ENCODE data around the gene BCL2L15. TPM values are rescaled to one million over a fixed set of nuclear protein-coding genes. Genes with fewer than 3 reads are reported as not detected.
A peak's percentile ranks its signal among the peaks of the same experiment; 100 is the strongest.
"Not testable (repeated sequence)": the region's sequence is repeated elsewhere in the genome, so short reads cannot be mapped to it uniquely, and the experiment has no call there.

Gene BCL2L15
- total RNA-seq, 4 donors from 2014 or later = 1.4 to 3.1 TPM; not detected in 2

DNA sequence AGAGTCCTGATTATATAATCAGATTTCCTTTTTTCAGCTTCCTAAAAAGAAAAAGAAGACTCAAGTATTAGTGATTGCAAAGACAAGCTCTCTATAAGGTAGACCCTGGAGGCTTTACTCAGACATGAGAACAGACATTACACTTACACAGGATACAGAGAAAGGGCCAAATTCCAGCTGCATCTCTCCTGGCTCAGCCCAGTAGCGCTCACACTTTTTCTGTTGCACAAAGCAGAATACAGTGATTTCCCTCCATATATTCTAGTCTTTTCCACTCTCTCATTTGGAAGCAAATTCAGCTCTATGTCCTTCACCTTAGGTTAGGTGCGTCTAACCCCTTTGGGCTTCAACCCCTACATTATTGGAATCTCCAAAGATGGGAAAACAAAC is 31.0 kb downstream of the BCL2L15 start:
- peak overlapping the region; percentile 21 to 26 for H3K27ac ChIP-seq
- intact Hi-C loops (cut with DNase I; ENCODE audit: low total_unique reads) = no loop called here

GRCh38 chr1:113855630-113856400 is 31.6 kb downstream of the BCL2L15 start:
- Histone ChIP-seq H3K4me3 (no peak overlapping the region), H3K27me3 (no peaks in the 10 kb centered on the region), H3K4me1 (no peaks in the 10 kb centered on the region), H3K9me3 (no peaks in the 10 kb centered on the region), H3K27ac (peak overlapping the region; percentile 21 to 26), H3K36me3 (no peaks in the 10 kb centered on the region)
- DNase-seq = no peak
- intact Hi-C loops (cut with DNase I; ENCODE audit: low total_unique reads) = no loop called here
- TF ChIP-seq POLR2A (IDR thresholded peaks at IDR 0.05) (no peak), CTCF (IDR thresholded peaks at IDR 0.05) (no peak)

More for the DNA sequence above, 31.0 kb downstream of the BCL2L15 start:
- no peaks in the 10 kb centered on the region for H3K27me3 ChIP-seq
- H3K36me3 ChIP-seq = no peaks in the 10 kb centered on the region
- no peaks in the 10 kb centered on the region for H3K9me3 ChIP-seq
- DNase-seq = no peak
- no peak overlapping the region for H3K4me3 ChIP-seq
- TF ChIP-seq CTCF (IDR thresholded peaks at IDR 0.05) = no peak
- no peak for TF ChIP-seq POLR2A (IDR thresholded peaks at IDR 0.05)
- H3K4me1 ChIP-seq = no peaks in the 10 kb centered on the region

DNA sequence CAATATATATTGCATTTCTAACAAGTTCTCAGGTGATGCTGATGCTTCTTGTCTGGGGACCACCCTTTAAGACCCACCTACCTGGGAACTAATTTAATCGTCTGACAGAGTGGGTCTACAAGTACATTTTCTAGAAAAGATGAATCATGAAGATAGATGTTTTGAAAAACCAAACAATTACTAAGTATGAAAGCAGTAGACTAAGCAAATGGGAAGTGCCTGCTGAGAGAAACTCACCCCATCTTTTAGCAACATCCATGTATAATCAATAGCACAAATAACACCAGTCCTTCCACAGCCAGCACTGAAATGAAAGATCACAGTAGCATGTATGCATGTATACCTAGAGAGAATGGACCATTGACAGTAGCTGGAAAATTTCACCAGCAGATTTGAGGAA is 33.1 kb downstream of the BCL2L15 start:
- intact Hi-C loops (cut with DNase I; ENCODE audit: low total_unique reads) = no loop called here
- no peak for TF ChIP-seq POLR2A (IDR thresholded peaks at IDR 0.05)
- no peak for TF ChIP-seq CTCF (IDR thresholded peaks at IDR 0.05)
- no peak for DNase-seq

DNA sequence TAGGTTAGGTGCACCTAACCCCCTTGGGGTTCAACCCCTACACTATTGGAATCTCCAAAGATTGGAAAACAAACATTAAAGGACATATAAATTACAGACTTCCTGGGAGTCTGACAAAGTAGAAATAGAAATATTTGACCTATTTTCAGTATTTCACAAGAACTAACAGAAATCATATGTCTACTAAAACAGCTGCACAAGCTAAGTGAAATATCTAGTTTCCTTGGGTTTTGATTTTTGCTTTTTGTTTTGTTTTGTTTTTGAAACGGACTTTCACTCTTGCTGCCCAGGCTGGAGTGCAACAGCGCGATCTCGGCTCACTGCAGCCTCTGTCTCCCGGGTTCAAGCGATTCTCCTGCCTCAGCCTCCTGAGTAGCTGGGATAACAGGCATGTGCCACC is 34.7 kb downstream of the BCL2L15 start:
- H3K27me3 ChIP-seq; intact Hi-C loops (cut with DNase I; ENCODE audit: low total_unique reads); DNase-seq; H3K9me3 ChIP-seq; H3K4me3 ChIP-seq; H3K4me1 ChIP-seq; H3K36me3 ChIP-seq: not testable (repeated sequence)
- peak overlapping the region in 1 of 2 donors; percentile 44 for H3K27ac ChIP-seq

More for the DNA sequence above, 33.1 kb downstream of the BCL2L15 start:
- Histone ChIP-seq H3K9me3 (no peaks in the 10 kb centered on the region), H3K4me1 (no peaks in the 10 kb centered on the region), H3K36me3 (no peaks in the 10 kb centered on the region), H3K27ac (no peak overlapping the region), H3K27me3 (no peaks in the 10 kb centered on the region), H3K4me3 (no peak overlapping the region)

DNA sequence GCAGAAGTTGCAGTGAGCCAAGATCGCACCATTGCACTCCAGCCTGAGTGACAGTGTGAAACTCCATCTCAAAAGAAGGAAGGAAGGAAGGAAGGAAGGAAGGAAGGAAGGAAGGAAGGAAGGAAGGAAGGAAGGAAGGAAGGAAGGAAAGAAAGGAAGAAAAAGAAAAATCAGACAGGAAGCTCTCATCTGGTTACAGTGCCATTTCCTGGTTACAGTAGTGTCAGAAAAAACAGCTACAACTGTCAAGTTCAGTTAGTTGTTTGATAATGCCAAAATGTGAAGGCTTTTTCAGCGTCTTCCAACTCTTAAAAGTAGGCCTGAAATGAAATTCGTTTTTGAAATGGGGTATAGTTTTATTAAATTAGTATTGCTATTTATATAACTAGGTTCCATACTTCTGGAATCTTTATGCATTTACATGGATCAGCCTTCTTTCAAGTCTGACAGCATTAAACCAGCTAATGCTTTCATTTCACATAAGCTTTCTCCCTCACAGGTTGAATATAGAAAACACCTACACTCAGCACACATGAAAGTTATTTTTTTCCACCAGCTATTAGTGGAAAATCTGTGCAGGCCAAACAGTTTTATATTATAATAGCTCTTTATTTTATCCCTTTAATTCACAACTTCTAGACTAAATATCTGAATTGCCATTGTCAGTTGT is 37.1 kb downstream of the BCL2L15 start:
- Histone ChIP-seq H3K27ac (no peak overlapping the region), H3K27me3 (no peaks in the 10 kb centered on the region), H3K9me3 (no peaks in the 10 kb centered on the region), H3K36me3 (no peaks in the 10 kb centered on the region), H3K4me1 (no peaks in the 10 kb centered on the region), H3K4me3 (no peak overlapping the region)
- TF ChIP-seq POLR2A (IDR thresholded peaks at IDR 0.05) = no peak
- TF ChIP-seq CTCF (IDR thresholded peaks at IDR 0.05) = no peak
- intact Hi-C loops (cut with DNase I; ENCODE audit: low total_unique reads) = no loop called here
- DNase-seq = no peak

Measured in uterus (tissue), 4 donors.